Left lung (tissue), 10 donors: ENCODE measurements around the gene ZDHHC19. TPM values are rescaled to one million over a fixed set of nuclear protein-coding genes. Genes with fewer than 3 reads are reported as not detected.
A peak's percentile ranks its signal among the peaks of the same experiment; 100 is the strongest.

Source experiments
- ATAC-seq: fragments of 200-7000 bp; cut with Tn5 transposase; one replicate; pipeline ENCODE4 v1.9.1; 2020; ENCODE audit warnings: moderate library complexity
- DNase-seq, 4 donors: peaks; one replicate each; pipeline ENCODE4 v3.0.0-alpha.2; 2013 to 2020
- H3K27ac ChIP-seq, 2 donors: fragments of 200-600 bp; sonication (generic) in 1 of 2; one replicate each; pipeline versions ENCODE4 v1.5.0 to v1.8.0; 2020 to 2021
- H3K27me3 ChIP-seq, 2 donors: fragments of 200-600 bp; sonication (generic) in 1 of 2; one replicate each; pipeline versions ENCODE4 v1.5.0 to v1.8.0; 2020 to 2021
- H3K36me3 ChIP-seq, 2 donors: fragments of 200-600 bp; sonication (generic) in 1 of 2; one replicate each; pipeline versions ENCODE4 v1.5.0 to v1.8.0; 2020 to 2021
- H3K4me1 ChIP-seq, 2 donors: fragments of 200-600 bp; one replicate each; pipeline ENCODE4 v1.8.0; 2021
- H3K4me3 ChIP-seq, 2 donors: fragments of 200-600 bp; sonication (generic) in 1 of 2; one replicate each; pipeline versions ENCODE4 v1.5.0 to v1.8.0; 2020 to 2021; ENCODE audit warnings: mild to moderate bottlenecking in 1 of 2
- H3K9me3 ChIP-seq, 2 donors: fragments of 200-600 bp; sonication (generic) in 1 of 2; one replicate each; pipeline versions ENCODE4 v1.5.0 to v1.8.0; 2020 to 2021
- CTCF ChIP-seq, 2 donors: fragments of 200-600 bp; sonication (generic) in 1 of 2; IDR thresholded peaks; one replicate each; pipeline versions ENCODE4 v1.5.0 to v1.8.0; 2021; ENCODE audit warnings: antibody characterized with exemption in 2 of 2
- intact Hi-C, 2 donors: fragments of 100-400 bp; cut with DNase I; formaldehyde crosslinking; loops; one replicate each; pipeline versions ENCODE4 v1.11.2 to v1.14.2; 2022
- polyA plus RNA-seq, 6 donors: library from polyadenylated mRNA; unstranded; fragments of 120-200 nt; gene quantifications; one replicate each; pipeline ENCODE4 v1.2.1, GENCODE V29; 2013; ENCODE audit not compliant: insufficient read length in 6 of 6
- total RNA-seq, 2 donors: library from RNA; stranded (reverse); fragmentation: NEBNext Ultra II Directional; extraction: Animal tissue kit (Norgen Biotek cat#: 25700); gene quantifications; one replicate each; pipeline ENCODE4 v1.2.1, GENCODE V29; 2021
- donor health status: DM: no; HTN: yes; CAD: no.
- donor health status: DM: no; HTN: no; CAD: no.

Gene ZDHHC19
- total and polyA plus RNA-seq, 8 donors, result 0.20 to 8.8 (median 0.48) TPM; not detected in 3

- Histone ChIP-seq H3K36me3 (no peaks in the 10 kb centered on the region), H3K9me3 (no peaks in the 10 kb centered on the region), H3K27ac (no peak overlapping the region), H3K27me3 (no peaks in the 10 kb centered on the region), H3K4me3 (no peak overlapping the region), H3K4me1 (peaks cover 0 to 20% of the 10 kb centered on the region in 2 donors)
- DNase-seq, result peak in 1 of 4 donors; percentile 20
- TF ChIP-seq CTCF (IDR thresholded peaks at IDR 0.05), result no peak
- intact Hi-C loops, result no loop called here
- ATAC-seq, result no peak
Observed at GRCh38 chr3:196162679-196163078, 48.5 kb downstream of the ZDHHC19 start.

GRCh38 chr3:196159952-196160804, 51.0 kb downstream of the ZDHHC19 start:
- ATAC-seq, result peak; percentile 91
- intact Hi-C loops, result no loop called here
- Histone ChIP-seq H3K9me3 (no peaks in the 10 kb centered on the region), H3K27ac (peak overlapping the region; percentile 75 to 76), H3K4me1 (peaks cover 0 to 20% of the 10 kb centered on the region in 2 donors), H3K27me3 (no peaks in the 10 kb centered on the region), H3K4me3 (no peak overlapping the region), H3K36me3 (no peaks in the 10 kb centered on the region)
- TF ChIP-seq CTCF (IDR thresholded peaks at IDR 0.05), result no peak
- peak; percentile 22 to 83 (median 77) for DNase-seq

GRCh38 chr3:196159526-196159925, 51.7 kb downstream of the ZDHHC19 start:
- TF ChIP-seq CTCF (IDR thresholded peaks at IDR 0.05), result no peak
- ATAC-seq (no peak), DNase-seq (peak in 1 of 4 donors; percentile 17)
- intact Hi-C loops, result no loop called here
- no peaks in the 10 kb centered on the region for H3K36me3 ChIP-seq
- H3K4me3 ChIP-seq, result no peak overlapping the region
- peaks cover 0 to 20% of the 10 kb centered on the region in 2 donors for H3K4me1 ChIP-seq
- H3K9me3 ChIP-seq, result no peaks in the 10 kb centered on the region
- H3K27me3 ChIP-seq, result no peaks in the 10 kb centered on the region
- peak overlapping the region; percentile 75 to 76 for H3K27ac ChIP-seq

GRCh38 chr3:196156160-196156559, 55.0 kb downstream of the ZDHHC19 start:
- intact Hi-C loops, result no loop called here
- peaks cover 0 to 14% of the 10 kb centered on the region in 2 donors for H3K4me1 ChIP-seq
- H3K36me3 ChIP-seq, result no peaks in the 10 kb centered on the region
- DNase-seq, result no peak
- no peaks in the 10 kb centered on the region for H3K27me3 ChIP-seq
- H3K4me3 ChIP-seq, result no peak overlapping the region
- peaks cover 0 to 3% of the 10 kb centered on the region in 2 donors for H3K9me3 ChIP-seq
- no peak for TF ChIP-seq CTCF (IDR thresholded peaks at IDR 0.05)
- ATAC-seq, result no peak
- H3K27ac ChIP-seq, result no peak overlapping the region

- H3K4me3 ChIP-seq, result no peak overlapping the region
- peak in 1 of 4 donors; percentile 2 for DNase-seq
- H3K27me3 ChIP-seq, result no peaks in the 10 kb centered on the region
- no peak for ATAC-seq
- no peak for TF ChIP-seq CTCF (IDR thresholded peaks at IDR 0.05)
- peaks cover 0 to 11% of the 10 kb centered on the region in 2 donors for H3K9me3 ChIP-seq
- H3K27ac ChIP-seq, result no peak overlapping the region
- intact Hi-C loops, result no loop called here
- H3K4me1 ChIP-seq, result no peaks in the 10 kb centered on the region
- no peaks in the 10 kb centered on the region for H3K36me3 ChIP-seq
Observed at GRCh38 chr3:196150481-196150880, 60.7 kb downstream of the ZDHHC19 start.
